ENCODE results near the gene REM1. TPM values are rescaled to one million over a fixed set of nuclear protein-coding genes. Genes with fewer than 3 reads are reported as not detected.

REM1 gene
- not detected in 2 replicates for total RNA-seq

GRCh38 chr20:31474758-31475427, at the start of gene REM1, which contains the start of gene DEFB124:
TSS of gene REM1 (plus strand) at chr20:31475288. CDS start at chr20:31476446, 1,158 bp downstream.
TSS of gene DEFB124 (minus strand) at chr20:31475127. CDS start at chr20:31473013, 2,114 bp downstream.

GRCh38 chr20:31440012-31440659, 35.0 kb upstream of the REM1 start, which contains the start of gene DEFB123:
TSS of gene DEFB123 (plus strand) at chr20:31440632. CDS start at chr20:31440699, 67 bp downstream.

GRCh38 chr20:31514154-31515071, 39.3 kb downstream of the REM1 start, which contains the start of gene HM13:
TSS of gene HM13 (plus strand) at chr20:31514442. CDS start at chr20:31514552, 110 bp downstream.

Other genes with a start within 250 kb of the REM1 start
- not detected in 2 replicates for gene DEFB115, start 217.6 kb upstream of the REM1 start, total RNA-seq
- gene DEFB116, start 166.7 kb upstream of the REM1 start, total RNA-seq = not detected in 2 replicates
- not detected in 2 replicates for gene DEFB118, start 106.7 kb upstream of the REM1 start, total RNA-seq
- gene DEFB119, start 84.7 kb upstream of the REM1 start, total RNA-seq = not detected in 2 replicates
- not detected in 2 replicates for gene DEFB121, start 69.1 kb upstream of the REM1 start, total RNA-seq
- gene DEFB123, start 34.7 kb upstream of the REM1 start, total RNA-seq = not detected in 2 replicates
- not detected in 2 replicates for gene DEFB124, start 161 bp upstream of the REM1 start, total RNA-seq
- gene HM13, start 39.2 kb downstream of the REM1 start, total RNA-seq = 65.9 and 83.9 TPM in 2 replicates
- 80.6 and 268 TPM in 2 replicates for gene ID1, start 130.0 kb downstream of the REM1 start, total RNA-seq
- not detected in 2 replicates for gene COX4I2, start 162.6 kb downstream of the REM1 start, total RNA-seq
- 68.7 and 87.5 TPM in 2 replicates for gene BCL2L1, start 247.6 kb downstream of the REM1 start, total RNA-seq